CD14-positive monocyte (primary cell): ENCODE measurements around the gene PROKR1. TPM values are rescaled to one million over a fixed set of nuclear protein-coding genes. Genes with fewer than 3 reads are reported as not detected.
A peak's percentile ranks its signal among the peaks of the same experiment; 100 is the strongest.

ENCODE experiments used
- DNase-seq, 3 donors: peaks; one replicate each; pipeline ENCODE4 v3.0.0-alpha.2; 2011 to 2022
- H2AFZ ChIP-seq: 2 replicates; pipeline ENCODE4 v1.6.0; 2012; ENCODE audit warnings: mild to moderate bottlenecking, low read depth, low read length, inconsistent platforms; ENCODE audit not compliant: insufficient read depth, poor library complexity, severe bottlenecking
- H3K27ac ChIP-seq, 2 donors: 1 replicate in 1 of 2; 2 replicates in 1 of 2; pipeline ENCODE4 v1.5.1; 2012 to 2013; ENCODE audit warnings: low read length in 2 of 2, control low read depth in 1 of 2, inconsistent platforms in 1 of 2, low read depth in 1 of 2, mild to moderate bottlenecking in 1 of 2
- H3K27me3 ChIP-seq, 2 donors: one replicate each; pipeline versions ENCODE4 v1.6.0 to v1.6.1; 2011 to 2013; ENCODE audit warnings: low read length in 2 of 2; ENCODE audit not compliant: control insufficient read depth in 2 of 2, insufficient read depth in 2 of 2
- H3K36me3 ChIP-seq, 2 donors: replicated peaks in 1 of 2; 1 replicate in 1 of 2; 2 replicates in 1 of 2; pipeline versions ENCODE4 v1.5.1 to v1.6.1; 2012 to 2013; ENCODE audit warnings: low read length in 2 of 2, control low read depth in 1 of 2, inconsistent platforms in 1 of 2, mild to moderate bottlenecking in 1 of 2; ENCODE audit not compliant: insufficient read depth in 2 of 2, control insufficient read depth in 1 of 2
- H3K4me1 ChIP-seq, 2 donors: 1 replicate in 1 of 2; 2 replicates in 1 of 2; pipeline versions ENCODE4 v1.5.1 to v1.6.1; 2012 to 2013; ENCODE audit warnings: low read length in 2 of 2, control low read depth in 1 of 2, inconsistent platforms in 1 of 2, mild to moderate bottlenecking in 1 of 2, moderate library complexity in 1 of 2; ENCODE audit not compliant: insufficient read depth in 2 of 2, control insufficient read depth in 1 of 2
- H3K4me2 ChIP-seq: replicated peaks from 2 replicates; pipeline ENCODE3; 2012; ENCODE audit warnings: low read length, moderate library complexity, mild to moderate bottlenecking; ENCODE audit not compliant: poor library complexity, severe bottlenecking; ENCODE audit errors: extremely low read depth
- H3K4me3 ChIP-seq, 3 experiments: fragments of 200-600 bp in 1 of 3; sonication (generic) in 1 of 3; replicated peaks in 1 of 3; 1 replicate in 2 of 3; 2 replicates in 1 of 3; pipeline ENCODE4 v1.5.1; 2011 to 2013; ENCODE audit warnings: low read length in 3 of 3, mild to moderate bottlenecking in 3 of 3, control low read depth in 2 of 3, low read depth in 2 of 3, inconsistent platforms in 1 of 3, moderate library complexity in 1 of 3
- H3K79me2 ChIP-seq: 2 replicates; pipeline ENCODE4 v1.6.0; 2012; ENCODE audit warnings: mild to moderate bottlenecking, control low read depth, inconsistent platforms, low read length, moderate library complexity; ENCODE audit not compliant: insufficient read depth
- H3K9ac ChIP-seq: 2 replicates; pipeline ENCODE4 v1.6.0; 2017; ENCODE audit warnings: low read length, mild to moderate bottlenecking; ENCODE audit not compliant: insufficient read depth, poor library complexity, severe bottlenecking
- H3K9me3 ChIP-seq, 2 donors: replicated peaks in 1 of 2; 1 replicate in 1 of 2; 2 replicates in 1 of 2; pipeline versions ENCODE4 v1.5.1 to v1.6.1; 2012 to 2013; ENCODE audit warnings: low read length in 2 of 2, control low read depth in 1 of 2; ENCODE audit not compliant: control insufficient read depth in 1 of 2, insufficient read depth in 1 of 2
- H4K20me1 ChIP-seq: 2 replicates; pipeline ENCODE4 v1.6.0; 2012; ENCODE audit warnings: mild to moderate bottlenecking, low read length, control low read depth, moderate library complexity; ENCODE audit not compliant: insufficient read depth
- H3K27ac Mint-ChIP-seq, 7 donors: one replicate each; pipeline ENCODE4 v1.8.0; 2020; ENCODE audit warnings: mild to moderate bottlenecking in 7 of 7, mixed read lengths in 7 of 7, moderate library complexity in 6 of 7, inconsistent platforms in 2 of 7
- H3K27me3 Mint-ChIP-seq, 3 donors: one replicate each; pipeline ENCODE4 v1.8.0; 2021 to 2022; ENCODE audit warnings: low read depth in 3 of 3, mild to moderate bottlenecking in 3 of 3, mixed read lengths in 3 of 3, moderate library complexity in 3 of 3, inconsistent platforms in 1 of 3
- H3K36me3 Mint-ChIP-seq, 2 donors: one replicate each; pipeline ENCODE4 v1.8.0; 2020; ENCODE audit warnings: mixed read lengths in 2 of 2, inconsistent platforms in 1 of 2, mild to moderate bottlenecking in 1 of 2
- H3K4me1 Mint-ChIP-seq: one replicate; pipeline ENCODE4 v1.8.0; 2020; ENCODE audit warnings: mild to moderate bottlenecking, mixed read lengths
- H3K4me3 Mint-ChIP-seq, 2 donors: one replicate each; pipeline ENCODE4 v1.8.0; 2020; ENCODE audit warnings: mild to moderate bottlenecking in 2 of 2, mixed read lengths in 2 of 2, moderate library complexity in 1 of 2
- H3K9me3 Mint-ChIP-seq, 7 donors: one replicate each; pipeline ENCODE4 v1.8.0; 2020 to 2022; ENCODE audit warnings: mixed read lengths in 7 of 7, mild to moderate bottlenecking in 6 of 7, moderate library complexity in 6 of 7, inconsistent platforms in 2 of 7
- CTCF ChIP-seq: fragments of 200-600 bp; IDR thresholded peaks from one replicate; pipeline ENCODE4 v1.8.0; 2022; ENCODE audit warnings: antibody characterized with exemption, mild to moderate bottlenecking
- WGBS: methylation state at CpG from one replicate; pipeline ENCODE4 v1.1.5; 2013; ENCODE audit warnings: missing lambda C conversion rate; ENCODE audit not compliant: insufficient coverage; 5-methylcytosine and 5-hydroxymethylcytosine counted together
- intact Hi-C, 2 donors: fragments of 100-400 bp; cut with micrococcal nuclease; formaldehyde crosslinking; loops; one replicate each; pipeline versions ENCODE4 v1.15.0 to v1.15.1; 2023
- polyA plus RNA-seq, 3 donors: library from polyadenylated mRNA; depleted of rRNA in 1 of 3; unstranded in 2 of 3; stranded (reverse) in 1 of 3; fragments of 300-500 nt in 2 of 3; fragments of >200 nt in 1 of 3; fragmentation: Illumina TruSeq in 2 of 3; gene quantifications; 1 replicate in 2 of 3; 2 replicates in 1 of 3; pipeline ENCODE4 v1.2.3, GENCODE V29; 2012 to 2021

PROKR1 gene
- polyA plus RNA-seq, 3 donors = 0.01 TPM; not detected in 2

GRCh38 chr2:68687018-68687417 lies 43.6 kb downstream of the PROKR1 start:
- H3K4me1 ChIP-seq = peaks cover 36 to 38% of the 10 kb centered on the region in 2 donors
- no peak overlapping the region for H3K4me3 ChIP-seq
- no peak overlapping the region for H3K4me3 Mint-ChIP-seq
- no CpG with 5 or more reads among the region's 1 CpG for WGBS
- H3K9me3 ChIP-seq = no peaks in the 10 kb centered on the region
- no peaks in the 10 kb centered on the region for H3K27me3 ChIP-seq
- no peak overlapping the region for H2AFZ ChIP-seq
- H3K27ac Mint-ChIP-seq = peak overlapping the region in 1 of 7 donors; percentile 12
- H3K9ac ChIP-seq = no peak overlapping the region
- no peaks in the 10 kb centered on the region for H3K36me3 Mint-ChIP-seq
- no peaks in the 10 kb centered on the region for H3K36me3 ChIP-seq
- intact Hi-C loops = no loop called here
- peaks cover 32% of the 10 kb centered on the region for H3K4me1 Mint-ChIP-seq
- H3K27ac ChIP-seq = no peak overlapping the region
- H3K4me2 ChIP-seq = no peak overlapping the region
- H3K79me2 ChIP-seq = no peaks in the 10 kb centered on the region
- peaks cover 0 to 5% (median 0%) of the 10 kb centered on the region in 3 donors for H3K27me3 Mint-ChIP-seq
- no peaks in the 10 kb centered on the region for H4K20me1 ChIP-seq
- DNase-seq = no peak
- H3K9me3 Mint-ChIP-seq = peaks cover 0 to 6% (median 3%) of the 10 kb centered on the region in 7 donors
- no peak for TF ChIP-seq CTCF

- intact Hi-C loops = no loop called here
- 0% methylated on average over 1 of the region's 7 CpGs for WGBS
These were observed 46.5 kb downstream of the PROKR1 start for GRCh38 chr2:68689553-68690537.

More at GRCh38 chr2:68689553-68690537, 46.5 kb downstream of the PROKR1 start:
- TF ChIP-seq CTCF = no peak
- H3K4me2 ChIP-seq = peak overlapping the region; percentile 61
- H3K27me3 Mint-ChIP-seq = peaks cover 0 to 6% (median under 1%) of the 10 kb centered on the region in 3 donors
- H3K9me3 Mint-ChIP-seq = peaks cover 0 to 6% (median 3%) of the 10 kb centered on the region in 7 donors
- no peaks in the 10 kb centered on the region for H4K20me1 ChIP-seq
- H3K4me1 ChIP-seq = peaks cover 61 to 66% of the 10 kb centered on the region in 2 donors
- no peak overlapping the region for H3K9ac ChIP-seq
- H3K4me3 ChIP-seq = peak overlapping the region; percentile 4 to 57 (median 22)
- H3K79me2 ChIP-seq = no peaks in the 10 kb centered on the region
- H3K36me3 Mint-ChIP-seq = no peaks in the 10 kb centered on the region
- peak; percentile 74 to 90 (median 82) for DNase-seq
- no peaks in the 10 kb centered on the region for H3K9me3 ChIP-seq
- peak overlapping the region; percentile 92 to 97 (median 96) for H3K27ac Mint-ChIP-seq
- peaks cover 60% of the 10 kb centered on the region for H3K4me1 Mint-ChIP-seq
- H3K36me3 ChIP-seq = no peaks in the 10 kb centered on the region
- H3K4me3 Mint-ChIP-seq = peak overlapping the region; percentile 21 to 78
- H3K27ac ChIP-seq = peak overlapping the region; percentile 78 to 81
- H2AFZ ChIP-seq = no peak overlapping the region
- H3K27me3 ChIP-seq = no peaks in the 10 kb centered on the region
